OCI-LY7 (cell line): ENCODE results near the gene PLEKHO1. TPM values are rescaled to one million over a fixed set of nuclear protein-coding genes. Genes with fewer than 3 reads are reported as not detected.

Source experiments
- BruUV-seq: library from RNA; stranded (reverse); fragments of 400-500 nt; replicated peaks from 2 replicates; lab custom pipeline; 2021; lab: Mats Ljungman, UMichigan
- CTCF ChIA-PET: fragments of 300-600 bp; sonication (Branson Sonifier 250); formaldehyde crosslinking; loops from one replicate; lab custom pipeline; 2022; ENCODE audit warnings: antibody characterized with exemption; ENCODE audit not compliant: unreplicated experiment; lab: Charles Lee
- POLR2A ChIA-PET: fragments of 300-600 bp; sonication (Branson Sonifier 250); formaldehyde crosslinking; loops from one replicate; lab custom pipeline; 2022; ENCODE audit warnings: antibody characterized with exemption; lab: Charles Lee
- DNase-seq: peaks from one replicate; pipeline ENCODE4 v3.0.0-alpha.2; 2015; ENCODE audit warnings: low spot score
- H2AFZ ChIP-seq: fragments of 200-600 bp; sonication (generic), shearing (Covaris generic); 2 replicates; pipeline ENCODE4 v1.6.1; 2014; ENCODE audit warnings: mild to moderate bottlenecking, antibody characterized with exemption, low read length, moderate library complexity
- H3K27ac ChIP-seq: fragments of 200-600 bp; sonication (generic); 2 replicates; pipeline ENCODE4 v1.5.1; 2014; ENCODE audit warnings: mixed run types, low read depth, mild to moderate bottlenecking, moderate library complexity, low read length, inconsistent platforms; ENCODE audit not compliant: poor library complexity, severe bottlenecking
- H3K36me3 ChIP-seq: fragments of 200-600 bp; sonication (generic); 2 replicates; pipeline ENCODE4 v1.6.1; 2014; ENCODE audit warnings: mild to moderate bottlenecking, antibody characterized with exemption, low read length, moderate library complexity, mixed read lengths; ENCODE audit not compliant: insufficient read depth
- H3K4me1 ChIP-seq: fragments of 200-600 bp; sonication (generic); 2 replicates; pipeline ENCODE4 v1.5.1; 2014; ENCODE audit warnings: mild to moderate bottlenecking, low read length; ENCODE audit not compliant: insufficient read depth, poor library complexity, severe bottlenecking
- H3K4me2 ChIP-seq: fragments of 200-600 bp; sonication (generic); 2 replicates; pipeline ENCODE4 v1.6.1; 2014; ENCODE audit warnings: mild to moderate bottlenecking, low read length
- H3K4me3 ChIP-seq: fragments of 200-600 bp; sonication (generic); 2 replicates; pipeline ENCODE4 v1.5.1; 2014; ENCODE audit warnings: mild to moderate bottlenecking, low read depth, low read length; ENCODE audit not compliant: poor library complexity, severe bottlenecking
- H3K79me2 ChIP-seq: fragments of 200-600 bp; sonication (generic); 2 replicates; pipeline ENCODE4 v1.6.1; 2016; ENCODE audit warnings: low read depth, mild to moderate bottlenecking, low read length, moderate library complexity, mixed read lengths; ENCODE audit not compliant: insufficient read depth
- H3K9me2 ChIP-seq: fragments of 200-600 bp; sonication (generic); 2 replicates; pipeline ENCODE4 v1.6.1; 2016; ENCODE audit warnings: mild to moderate bottlenecking, low read length, mixed read lengths; ENCODE audit not compliant: insufficient read depth
- H3K9me3 ChIP-seq: fragments of 200-600 bp; sonication (generic); 2 replicates; pipeline ENCODE4 v1.6.1; 2014; ENCODE audit warnings: mild to moderate bottlenecking, mixed run types, low read length, mixed read lengths
- H4K20me1 ChIP-seq: fragments of 200-600 bp; sonication (generic); 2 replicates; pipeline ENCODE4 v1.6.1; 2014; ENCODE audit warnings: mild to moderate bottlenecking, antibody characterized with exemption, low read length, moderate library complexity, mixed read lengths; ENCODE audit not compliant: insufficient read depth
- CTCF ChIP-seq: fragments of 200-600 bp; sonication (generic); conservative IDR thresholded peaks from 2 replicates; pipeline ENCODE4 v1.5.1; 2014; ENCODE audit warnings: mild to moderate bottlenecking, antibody characterized with exemption, low read length, moderate library complexity, mixed read lengths
- EZH2phosphoT487 ChIP-seq: fragments of 200-600 bp; sonication (generic); IDR thresholded peaks from 2 replicates; pipeline ENCODE4 v1.6.1; 2018; ENCODE audit warnings: low read depth, borderline replicate concordance, mild to moderate bottlenecking, mixed run types, antibody characterized with exemption, low read length, moderate library complexity, mixed read lengths
- intact Hi-C: fragments of 100-400 bp; cut with micrococcal nuclease; formaldehyde crosslinking; loops from one replicate; pipeline ENCODE4 v1.10.0; 2022; ENCODE audit not compliant: unreplicated experiment
- total RNA-seq, 2 experiments: library from RNA; depleted of rRNA in 1 of 2; stranded (reverse); fragments of >200 nt in 1 of 2; shearing (Covaris generic) in 1 of 2; gene quantifications; 2 replicates each; pipeline ENCODE4 v1.2.3, GENCODE V29; 2014 to 2022

PLEKHO1 gene
- total RNA-seq, 2 experiments from 2014 or later, result 75.5 to 122 TPM

DNA sequence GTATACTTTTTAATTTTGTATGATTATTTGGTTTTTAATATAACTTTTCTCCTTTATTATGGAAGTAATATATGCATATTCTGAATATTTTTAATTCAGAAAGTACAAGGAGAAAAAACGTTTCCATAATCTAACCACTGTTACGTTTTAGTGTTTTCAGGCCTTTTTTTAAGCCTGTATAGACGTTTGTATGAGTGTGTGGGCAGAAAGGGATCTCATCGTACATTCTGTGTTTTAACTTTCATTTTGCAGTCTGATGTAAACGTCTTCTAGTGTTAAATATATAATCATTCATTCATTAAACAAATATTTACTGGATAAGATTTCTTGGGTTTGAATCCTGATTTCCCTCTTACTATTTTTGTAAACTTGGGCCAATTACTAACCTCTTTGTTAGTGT is 38.0 kb upstream of the PLEKHO1 start:
- H3K4me1 ChIP-seq, result no peaks in the 10 kb centered on the region
- intact Hi-C loops, result no loop called here
- CTCF ChIA-PET, result no interaction called here
- TF ChIP-seq CTCF, result no peak
- no peak for TF ChIP-seq EZH2phosphoT487
- POLR2A ChIA-PET, result interaction anchor here (0.8 to 1.2 kb wide), 3 partner anchors 17 to 76 kb away, joined by 3 to 4 read pairs (median 3); no protein-coding TSS in a partner anchor
- no peak overlapping the region for H3K4me3 ChIP-seq
- H3K9me3 ChIP-seq, result peaks cover 10% of the 10 kb centered on the region; the same call in 1 of the 2 replicates
- no peak overlapping the region for H2AFZ ChIP-seq
- no peaks in the 10 kb centered on the region for H4K20me1 ChIP-seq
- H3K79me2 ChIP-seq, result no peaks in the 10 kb centered on the region
- no TSS peak for BruUV-seq
- H3K27ac ChIP-seq, result no peak overlapping the region
- H3K36me3 ChIP-seq, result peaks cover 54% of the 10 kb centered on the region
- DNase-seq, result no peak
- H3K4me2 ChIP-seq, result no peak overlapping the region
- H3K9me2 ChIP-seq, result no peaks in the 10 kb centered on the region

- DNase-seq, result no peak
- no peaks in the 10 kb centered on the region for H3K4me1 ChIP-seq
- H4K20me1 ChIP-seq, result no peaks in the 10 kb centered on the region
- ChIA-PET POLR2A (no interaction called here), CTCF (no interaction called here)
- H2AFZ ChIP-seq, result no peak overlapping the region
- BruUV-seq, result no TSS peak
- peaks cover 56% of the 10 kb centered on the region for H3K36me3 ChIP-seq
- TF ChIP-seq CTCF (no peak), EZH2phosphoT487 (no peak)
- no peaks in the 10 kb centered on the region for H3K79me2 ChIP-seq
- no peaks in the 10 kb centered on the region for H3K9me2 ChIP-seq
- no peak overlapping the region for H3K4me2 ChIP-seq
- no peak overlapping the region for H3K27ac ChIP-seq
- intact Hi-C loops, result no loop called here
- peaks cover 10% of the 10 kb centered on the region; the same call in 1 of the 2 replicates for H3K9me3 ChIP-seq
- H3K4me3 ChIP-seq, result no peak overlapping the region
These were observed 34.6 kb upstream of the PLEKHO1 start for GRCh38 chr1:150115121-150115520.

GRCh38 chr1:150118716-150119115 is 31.0 kb upstream of the PLEKHO1 start:
- TF ChIP-seq EZH2phosphoT487, result no peak
- no peak for TF ChIP-seq CTCF
- POLR2A ChIA-PET, result no interaction called here
- Histone ChIP-seq H3K4me1 (no peaks in the 10 kb centered on the region), H3K9me2 (no peaks in the 10 kb centered on the region), H2AFZ (no peak overlapping the region), H3K27ac (no peak overlapping the region), H4K20me1 (no peaks in the 10 kb centered on the region), H3K9me3 (peaks cover 10% of the 10 kb centered on the region; the same call in 1 of the 2 replicates), H3K4me3 (no peak overlapping the region), H3K36me3 (peaks cover 46% of the 10 kb centered on the region), H3K4me2 (no peak overlapping the region), H3K79me2 (no peaks in the 10 kb centered on the region)
- CTCF ChIA-PET, result interaction anchor here (0.6 kb wide), 1 partner anchor 666 kb away, joined by 3 read pairs; no protein-coding TSS in a partner anchor
- DNase-seq, result no peak
- intact Hi-C loops, result no loop called here
- BruUV-seq, result no TSS peak
